GM12874 (cell line): ENCODE data around the gene ASGR2.

Experiments used
- CTCF ChIP-seq: IDR thresholded peaks from 2 replicates; pipeline ENCODE4 v1.5.1; 2011; ENCODE audit warnings: low read depth, mild to moderate bottlenecking, control low read depth, low read length, moderate library complexity; ENCODE audit not compliant: insufficient read depth

The ASGR2 gene

GRCh38 chr17:7067198-7067597 lies 47.4 kb downstream of the ASGR2 start:
- TF ChIP-seq CTCF: no peak

- no peak for TF ChIP-seq CTCF
These were observed 50.4 kb downstream of the ASGR2 start for GRCh38 chr17:7064261-7064660.

GRCh38 chr17:7063518-7064094 lies 51.0 kb downstream of the ASGR2 start:
- TF ChIP-seq CTCF: no peak

- TF ChIP-seq CTCF: no peak
These were observed 54.3 kb downstream of the ASGR2 start for GRCh38 chr17:7060165-7060891.

GRCh38 chr17:7058831-7059447 lies 55.7 kb downstream of the ASGR2 start:
- TF ChIP-seq CTCF: no peak

GRCh38 chr17:7056386-7056785 lies 58.2 kb downstream of the ASGR2 start:
- TF ChIP-seq CTCF: no peak
